GM21381 (cell line): ENCODE measurements around the gene NPHP3.
"Not testable (repeated sequence)": the region's sequence is repeated elsewhere in the genome, so short reads cannot be mapped to it uniquely, and the experiment has no call there.

Experiments used
- ATAC-seq: cut with Tn5 transposase; IDR thresholded peaks from one replicate; pipeline ENCODE4 v1.9.1; 2021; ENCODE audit warnings: mild to moderate bottlenecking, moderate library complexity; ENCODE audit not compliant: unreplicated experiment

NPHP3 gene

DNA sequence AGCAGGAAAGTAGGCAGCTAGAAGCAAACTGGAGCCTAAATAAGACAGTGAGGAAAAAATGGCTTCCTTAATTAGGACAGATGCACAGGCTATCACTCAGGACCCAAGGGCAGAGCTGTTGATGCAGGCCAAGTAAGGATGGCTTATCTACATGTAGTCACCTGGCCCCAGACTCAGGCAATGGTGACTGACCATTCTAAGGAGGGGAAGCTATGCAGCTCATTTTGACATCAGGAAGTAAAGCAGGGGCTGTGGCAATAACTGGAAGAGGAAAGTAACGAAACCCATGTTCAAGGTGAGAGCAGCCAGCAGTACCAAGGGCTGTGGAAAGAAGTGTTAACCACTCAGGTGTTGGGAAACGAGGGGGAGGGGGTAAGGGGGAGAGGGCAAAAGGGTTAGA is 78.8 kb downstream of the NPHP3 start:
- ATAC-seq: no peak

DNA sequence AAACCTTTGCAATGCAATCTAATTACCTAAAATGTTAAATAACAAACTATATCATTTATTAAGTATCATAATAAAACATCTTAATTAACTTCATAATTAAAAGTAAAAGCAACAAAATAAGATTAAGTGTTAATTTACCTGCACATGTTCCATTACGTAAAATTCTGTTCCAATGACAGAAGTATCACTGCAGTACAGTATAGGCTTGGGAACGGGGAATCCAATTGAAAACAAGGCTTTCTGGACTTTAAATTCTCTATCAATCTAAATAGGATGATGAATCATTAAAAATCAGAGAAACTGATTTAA is 79.7 kb downstream of the NPHP3 start:
- no peak for ATAC-seq

DNA sequence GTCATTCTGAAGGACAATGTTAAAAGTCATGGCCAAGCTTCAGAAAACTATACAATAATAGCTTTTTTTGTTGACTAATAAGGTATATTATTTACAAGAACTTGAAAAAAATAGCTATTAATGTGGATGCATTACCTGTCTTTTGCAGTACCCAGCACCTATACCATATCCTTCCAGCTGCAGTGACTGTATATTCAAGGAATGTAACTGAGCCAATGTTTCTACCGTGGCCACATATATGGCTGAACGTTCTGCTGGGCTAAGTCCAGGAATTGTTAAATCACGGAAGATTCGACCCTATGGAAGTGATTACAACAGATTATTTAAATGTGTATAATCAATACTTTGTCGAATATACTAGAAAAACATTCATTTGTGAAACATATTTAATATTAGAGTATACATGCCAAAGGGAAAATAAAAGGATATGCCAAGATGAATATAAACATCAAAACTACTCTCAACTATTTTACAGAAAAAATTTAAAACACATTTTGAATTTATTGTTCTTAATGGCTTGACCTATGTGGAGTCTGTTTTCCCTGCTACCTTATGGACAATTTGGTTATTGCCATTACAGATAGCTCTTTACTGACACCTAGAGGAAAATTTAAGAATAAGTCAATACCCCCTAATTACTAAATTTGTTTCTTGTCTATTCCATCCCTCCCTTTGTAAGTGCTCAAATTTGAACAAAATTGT is 80.2 kb downstream of the NPHP3 start:
- no peak for ATAC-seq

DNA sequence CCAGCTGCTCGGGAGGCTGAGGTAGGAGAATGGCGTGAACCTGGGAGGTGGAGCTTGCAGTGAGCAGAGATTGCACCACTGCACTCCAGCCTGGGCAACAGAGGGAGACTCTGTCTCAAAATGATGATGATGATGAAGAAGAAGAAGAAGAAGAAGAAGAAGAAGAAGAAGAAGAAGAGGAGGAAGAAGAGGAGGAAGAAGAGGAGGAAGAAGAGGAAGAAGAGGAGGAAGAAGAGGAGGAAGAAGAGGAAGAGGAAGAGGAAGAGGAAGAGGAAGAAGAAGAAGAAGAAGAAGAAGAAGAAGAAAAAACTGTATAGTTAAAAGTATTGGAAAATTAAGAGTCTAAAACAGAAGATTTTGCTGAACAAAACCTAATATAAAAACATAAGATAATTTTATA is 80.8 kb downstream of the NPHP3 start:
- not testable (repeated sequence) for ATAC-seq

DNA sequence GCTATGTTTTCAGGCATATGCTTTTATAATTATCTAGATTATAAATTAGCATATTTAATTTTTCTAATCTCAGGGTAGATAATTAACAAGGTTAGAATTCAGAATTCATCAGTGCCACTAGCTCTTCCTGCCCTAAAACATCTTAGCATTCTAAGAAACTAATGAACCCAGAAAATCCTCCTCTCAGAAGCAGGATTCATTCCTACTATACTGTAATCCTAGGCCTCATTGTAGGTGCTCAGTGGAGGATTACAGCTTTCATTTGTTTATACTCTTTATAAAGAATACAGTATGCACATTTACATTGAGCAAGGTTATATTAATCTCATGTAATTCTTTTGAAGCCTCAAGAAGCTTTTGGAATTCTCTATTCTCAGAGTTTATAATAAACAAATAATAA is 83.5 kb downstream of the NPHP3 start:
- ATAC-seq: no peak

DNA sequence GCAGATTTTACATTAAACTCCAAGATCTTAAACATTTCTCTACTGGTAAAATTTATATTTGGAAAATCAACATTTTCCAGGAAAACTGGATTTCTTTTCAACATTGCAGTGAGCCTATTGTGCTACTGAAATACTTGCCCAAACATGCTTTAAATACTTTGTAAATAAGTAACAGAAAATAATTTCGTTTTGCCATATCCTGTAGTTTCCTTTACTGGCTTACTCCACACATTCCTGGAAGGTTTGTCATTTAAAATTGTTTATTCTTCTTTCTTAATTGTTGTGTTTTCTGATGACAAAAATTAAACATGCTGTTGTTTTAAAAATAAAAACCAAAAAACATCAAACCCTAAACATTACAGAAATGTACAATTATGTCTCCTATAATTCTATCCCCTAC is 84.6 kb downstream of the NPHP3 start:
- no peak for ATAC-seq

DNA sequence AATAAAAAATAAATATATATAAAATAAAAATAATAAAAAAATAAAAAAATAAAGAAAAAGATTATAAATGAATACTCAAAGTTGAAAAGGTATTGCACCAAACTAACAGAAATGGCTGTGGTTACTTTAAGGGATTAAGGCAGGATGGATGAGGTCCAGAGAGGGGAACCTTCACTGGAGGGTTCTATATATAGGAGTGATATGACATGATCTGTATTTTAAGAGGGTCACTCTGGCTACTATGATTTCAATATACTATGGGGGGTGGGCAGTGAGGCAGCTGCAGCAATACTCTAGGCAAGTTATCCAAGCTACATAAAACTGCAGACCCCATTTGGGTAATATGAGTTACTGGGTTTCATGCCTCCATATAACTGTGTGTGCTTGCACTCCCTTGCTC is 87.2 kb downstream of the NPHP3 start:
- ATAC-seq: no peak
